OCI-LY7 (cell line): ENCODE results near the gene SOD1.

Experiments
- EZH2phosphoT487 ChIP-seq: fragments of 200-600 bp; sonication (generic); IDR thresholded peaks from 2 replicates; pipeline ENCODE4 v1.6.1; 2018; ENCODE audit warnings: low read depth, borderline replicate concordance, mild to moderate bottlenecking, mixed run types, antibody characterized with exemption, low read length, moderate library complexity, mixed read lengths
- TF ChIP-seq, protein P1 (sequence below): fragments of 200-600 bp; sonication (generic); conservative IDR thresholded peaks from 2 replicates; pipeline ENCODE4 v1.5.1; 2014; ENCODE audit warnings: mild to moderate bottlenecking, antibody characterized with exemption, low read length, moderate library complexity, mixed read lengths

GRCh38 chr21:31677047-31677446 lies 17.6 kb downstream of the SOD1 start:
- TF ChIP-seq, protein P1, sequence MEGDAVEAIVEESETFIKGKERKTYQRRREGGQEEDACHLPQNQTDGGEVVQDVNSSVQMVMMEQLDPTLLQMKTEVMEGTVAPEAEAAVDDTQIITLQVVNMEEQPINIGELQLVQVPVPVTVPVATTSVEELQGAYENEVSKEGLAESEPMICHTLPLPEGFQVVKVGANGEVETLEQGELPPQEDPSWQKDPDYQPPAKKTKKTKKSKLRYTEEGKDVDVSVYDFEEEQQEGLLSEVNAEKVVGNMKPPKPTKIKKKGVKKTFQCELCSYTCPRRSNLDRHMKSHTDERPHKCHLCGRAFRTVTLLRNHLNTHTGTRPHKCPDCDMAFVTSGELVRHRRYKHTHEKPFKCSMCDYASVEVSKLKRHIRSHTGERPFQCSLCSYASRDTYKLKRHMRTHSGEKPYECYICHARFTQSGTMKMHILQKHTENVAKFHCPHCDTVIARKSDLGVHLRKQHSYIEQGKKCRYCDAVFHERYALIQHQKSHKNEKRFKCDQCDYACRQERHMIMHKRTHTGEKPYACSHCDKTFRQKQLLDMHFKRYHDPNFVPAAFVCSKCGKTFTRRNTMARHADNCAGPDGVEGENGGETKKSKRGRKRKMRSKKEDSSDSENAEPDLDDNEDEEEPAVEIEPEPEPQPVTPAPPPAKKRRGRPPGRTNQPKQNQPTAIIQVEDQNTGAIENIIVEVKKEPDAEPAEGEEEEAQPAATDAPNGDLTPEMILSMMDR, result no peak
- no peak for TF ChIP-seq EZH2phosphoT487
